Activated effector memory CD4-positive, alpha-beta T cell treated with anti-CD3 and anti-CD28 coated beads, Interleukin-2, amount 50 U/mL, for 16 hours (primary cell): Measurements from ENCODE around the gene AP3S2.
"Not testable (repeated sequence)": the region's sequence is repeated elsewhere in the genome, so short reads cannot be mapped to it uniquely, and the experiment has no call there.

ENCODE experiments used
- DNase-seq: peaks from one replicate; pipeline ENCODE4 v3.0.0-alpha.2; 2020

AP3S2 gene

DNA sequence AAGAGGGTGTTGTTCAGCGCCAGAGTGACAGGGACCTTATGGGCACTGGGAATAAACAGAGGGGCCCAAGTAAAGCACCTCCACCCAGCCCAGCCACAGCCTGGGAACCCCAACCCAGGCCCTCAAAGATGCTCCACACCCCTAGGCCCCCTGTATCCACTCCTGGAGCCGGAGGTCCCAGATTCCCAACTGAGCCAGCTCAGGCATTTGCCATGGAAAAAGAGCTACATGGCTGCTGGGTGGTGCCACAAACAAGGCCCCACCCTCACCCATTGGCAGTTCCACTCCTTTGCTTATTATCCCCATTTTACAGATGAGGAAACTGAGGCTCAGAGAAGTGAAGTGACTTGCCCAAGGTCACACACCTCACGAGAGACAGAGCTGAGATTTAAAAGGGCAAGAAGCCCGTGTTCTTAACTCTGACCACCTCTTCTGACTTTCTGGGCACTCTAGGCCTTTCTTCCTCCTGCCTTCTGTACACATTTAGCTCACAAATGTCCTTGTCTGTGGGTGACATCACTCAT is 96.1 kb downstream of the AP3S2 start:
- no peak for DNase-seq

DNA sequence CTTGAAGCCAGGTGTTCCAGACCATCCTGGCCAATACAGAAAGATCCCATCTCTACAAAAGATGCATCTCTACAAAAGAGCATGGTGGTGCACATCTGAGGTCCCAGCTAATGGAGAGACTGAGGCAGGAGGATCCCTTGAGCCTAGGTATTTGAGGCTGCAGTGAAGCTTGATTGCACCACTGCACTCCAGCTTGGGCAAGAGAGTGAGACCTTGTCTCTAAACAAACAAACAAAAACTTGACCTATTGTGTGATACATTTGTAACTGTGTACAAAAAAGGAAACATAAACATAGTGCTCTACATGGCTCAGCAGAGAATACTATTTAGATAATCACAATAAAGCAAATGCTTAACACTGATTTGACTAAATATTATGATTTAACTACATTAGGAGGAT is 97.8 kb downstream of the AP3S2 start:
- no peak for DNase-seq

DNA sequence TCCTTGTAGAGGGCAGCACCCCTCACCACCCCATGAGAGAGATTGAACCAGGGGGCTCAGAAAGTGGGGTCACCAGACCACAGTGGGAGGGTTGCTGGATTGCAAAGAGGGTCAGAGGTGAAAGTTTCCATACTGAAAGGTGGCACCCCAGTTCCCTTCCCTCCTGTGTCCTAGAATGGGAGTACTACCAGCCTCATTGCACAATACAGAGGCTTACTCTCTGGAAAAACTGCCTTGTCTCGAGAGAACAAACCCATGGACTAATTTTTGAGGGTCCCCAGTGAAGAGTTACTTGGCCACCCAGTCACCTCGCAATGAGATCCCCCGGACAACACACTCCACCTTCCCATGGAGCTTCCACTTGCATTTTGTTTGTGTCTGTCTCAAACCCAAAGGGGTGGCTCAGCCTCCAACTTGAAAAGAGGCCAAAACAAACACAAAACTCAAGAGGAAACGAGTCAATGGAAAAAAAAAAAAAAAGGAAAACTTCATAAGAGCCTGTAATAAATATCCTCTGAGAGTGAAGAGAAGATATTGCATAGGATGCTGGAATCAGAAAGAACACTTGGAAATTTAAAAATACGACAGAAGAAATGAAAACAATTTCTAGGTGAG is 99.1 kb downstream of the AP3S2 start:
- DNase-seq, result no peak

DNA sequence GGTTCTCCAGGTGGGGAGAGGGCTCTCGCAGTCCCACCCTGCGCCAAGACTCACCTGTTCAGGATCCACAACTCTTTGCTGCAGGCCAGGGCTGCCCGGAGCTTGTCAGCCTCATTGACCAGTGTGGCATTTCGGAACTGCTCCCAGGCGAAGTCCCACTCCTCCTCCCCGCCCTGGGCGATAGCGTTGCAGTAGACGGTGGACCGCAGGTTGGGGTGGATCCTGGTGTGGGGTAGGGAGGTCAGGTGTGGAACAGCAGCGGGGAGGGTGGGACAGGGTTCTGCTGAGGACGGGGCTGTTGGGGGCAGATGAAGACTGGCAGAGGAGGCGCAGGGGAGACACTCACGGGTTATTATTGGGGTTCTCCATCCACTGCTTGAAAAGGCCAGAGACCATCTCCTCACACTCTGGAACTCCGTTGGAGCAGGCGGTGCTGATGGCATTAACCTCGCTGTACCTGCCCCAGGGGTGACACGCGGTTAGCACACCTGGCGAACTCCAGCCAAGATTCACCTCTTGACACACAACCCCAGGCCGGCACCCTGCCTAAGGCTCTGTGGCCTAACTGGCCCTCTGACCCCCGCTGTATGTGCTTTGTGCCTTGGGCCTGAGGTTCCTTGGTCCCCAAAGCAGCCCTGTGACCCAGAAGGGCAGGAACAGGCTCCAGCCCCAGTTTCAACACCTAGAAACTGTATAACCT is 101.5 kb downstream of the AP3S2 start:
- DNase-seq, result no peak

DNA sequence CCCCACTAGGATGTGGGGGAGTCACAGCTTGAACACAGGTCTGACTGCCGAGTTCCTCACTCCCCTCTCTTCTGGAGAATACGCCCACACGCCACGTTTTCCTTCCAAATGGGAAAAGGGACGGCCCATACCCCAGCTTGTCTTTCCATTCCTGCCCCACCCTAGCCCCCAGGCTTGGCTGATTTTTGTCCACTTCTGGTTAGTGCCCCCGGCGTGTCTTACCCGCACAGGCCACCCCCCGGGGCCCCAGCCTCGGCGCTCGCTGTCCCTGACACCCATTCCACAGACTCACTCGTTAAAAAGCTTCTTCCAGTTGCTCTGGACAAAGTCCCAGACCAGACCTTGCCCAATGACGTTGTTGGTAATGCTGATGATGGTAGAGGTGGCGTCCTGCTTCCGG is 103.1 kb downstream of the AP3S2 start:
- DNase-seq, result no peak

DNA sequence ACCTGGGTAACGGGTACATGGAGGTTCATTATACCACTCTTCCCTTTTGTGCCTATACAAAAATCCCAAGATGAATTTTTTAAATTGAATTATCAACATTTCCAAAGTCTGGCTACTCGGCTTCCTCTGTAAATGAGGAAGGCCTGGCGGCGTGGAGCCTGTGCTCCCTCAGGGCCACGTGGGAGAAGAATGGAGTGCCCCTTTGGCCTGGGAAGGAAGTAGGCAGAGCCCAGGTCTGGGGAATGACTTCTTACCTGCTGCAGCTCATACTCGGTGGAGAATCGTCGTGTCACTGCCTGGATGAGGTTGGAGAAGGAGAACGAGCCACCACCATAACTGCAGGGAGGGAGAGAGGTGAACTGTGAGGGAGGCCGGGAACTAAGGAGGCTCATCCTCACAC is 103.6 kb downstream of the AP3S2 start:
- DNase-seq, result no peak

DNA sequence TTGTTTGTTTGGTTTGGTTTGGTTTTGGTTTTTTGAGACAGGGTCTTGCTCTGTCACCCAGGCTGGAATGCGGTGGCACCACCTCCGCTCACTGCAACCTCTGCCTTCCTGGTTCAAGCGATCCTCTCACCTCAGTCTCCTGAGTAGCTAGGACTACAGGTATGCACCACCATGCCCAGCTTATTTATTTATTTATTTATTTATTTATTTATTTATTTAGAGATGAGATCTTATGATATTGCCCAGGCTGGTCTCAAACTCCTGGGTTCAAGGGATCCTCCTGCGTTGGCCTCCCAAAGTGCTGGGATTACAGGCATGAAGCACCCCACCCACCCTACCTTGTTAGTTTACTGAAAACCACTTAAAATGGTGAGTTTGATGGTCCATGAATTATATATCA is 105.2 kb downstream of the AP3S2 start:
- not testable (repeated sequence) for DNase-seq

DNA sequence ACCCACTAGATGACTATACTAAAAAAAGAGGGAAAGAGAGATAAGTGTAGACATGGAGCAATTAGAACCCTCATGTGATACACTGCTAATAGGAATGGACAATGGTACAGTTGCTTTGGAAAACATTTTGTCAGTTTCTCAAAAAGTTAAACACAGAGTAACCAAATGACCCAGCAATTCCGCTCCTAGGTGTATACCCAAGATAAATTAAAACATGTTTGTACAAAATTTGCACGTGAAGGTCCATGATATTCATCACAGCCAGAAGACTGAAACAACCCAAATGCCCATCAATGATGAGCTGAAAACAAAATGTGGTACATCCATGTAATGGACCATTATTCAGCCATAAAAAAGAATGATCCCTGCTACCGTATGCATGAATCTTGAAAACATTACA is 105.8 kb downstream of the AP3S2 start:
- DNase-seq, result no peak

DNA sequence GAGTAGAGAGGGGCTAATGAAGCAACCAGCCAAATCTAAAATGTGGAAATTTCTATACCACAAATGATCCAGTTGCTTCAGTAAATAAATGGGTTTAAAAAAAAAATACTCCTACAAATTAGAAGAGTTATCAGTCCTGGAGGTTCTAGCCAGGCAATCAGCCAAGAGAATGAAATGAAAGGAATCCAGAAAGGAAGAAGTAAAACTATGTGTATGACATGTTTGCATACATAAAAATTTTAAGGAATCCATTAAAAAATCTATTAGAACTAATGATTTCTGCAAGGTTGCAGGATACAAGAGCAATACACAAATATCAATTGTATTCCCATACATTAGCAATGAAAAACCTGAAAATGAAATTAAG is 108.0 kb downstream of the AP3S2 start:
- DNase-seq, result no peak

DNA sequence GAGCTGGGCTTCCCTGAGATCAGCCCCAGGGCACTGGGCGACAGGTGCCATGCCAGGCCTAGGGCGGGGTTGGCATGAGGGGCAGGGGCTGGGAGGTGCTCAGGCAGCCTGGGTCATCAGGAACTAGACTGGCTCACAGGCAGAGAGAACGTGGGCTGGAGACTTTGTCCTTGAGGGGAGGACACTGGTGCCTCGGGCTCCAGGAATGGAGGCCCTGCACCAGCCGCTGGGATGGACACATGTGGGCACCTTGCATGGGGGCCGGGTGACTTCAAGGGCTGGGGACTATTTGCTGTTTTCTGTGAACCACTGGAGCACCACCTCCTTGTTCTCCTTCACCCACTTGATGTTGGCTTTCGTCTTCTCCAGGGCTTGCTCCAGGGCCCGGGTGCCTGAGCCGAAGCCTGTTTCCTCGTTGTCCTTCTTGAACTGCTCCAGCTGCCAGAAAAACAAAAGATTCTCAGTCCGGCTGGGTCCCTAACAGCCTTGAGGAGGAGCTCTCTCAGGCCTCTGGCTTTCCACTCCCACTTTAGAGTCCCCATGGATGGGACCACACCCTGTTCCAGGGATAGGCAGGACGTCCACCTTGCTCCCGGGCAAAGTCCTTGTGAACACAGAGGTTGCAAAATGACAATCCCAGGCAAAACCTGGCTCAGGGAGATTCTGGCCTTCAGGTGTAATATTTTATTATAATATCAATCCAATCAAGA is 108.6 kb downstream of the AP3S2 start:
- DNase-seq, result no peak

DNA sequence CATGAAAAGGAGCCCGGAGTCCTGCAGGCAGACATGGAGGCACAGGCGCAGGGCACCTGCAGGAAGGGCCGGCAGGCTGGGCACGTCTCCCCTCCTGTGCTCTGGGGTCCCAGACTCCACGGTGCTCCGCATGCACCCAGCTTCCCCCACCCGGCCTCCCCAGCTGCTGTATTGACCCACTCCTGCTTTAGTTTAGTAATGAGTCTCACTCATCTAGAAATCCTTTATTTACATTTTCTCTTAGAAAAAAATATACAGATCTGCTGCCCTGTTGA is 109.2 kb downstream of the AP3S2 start:
- DNase-seq, result no peak

DNA sequence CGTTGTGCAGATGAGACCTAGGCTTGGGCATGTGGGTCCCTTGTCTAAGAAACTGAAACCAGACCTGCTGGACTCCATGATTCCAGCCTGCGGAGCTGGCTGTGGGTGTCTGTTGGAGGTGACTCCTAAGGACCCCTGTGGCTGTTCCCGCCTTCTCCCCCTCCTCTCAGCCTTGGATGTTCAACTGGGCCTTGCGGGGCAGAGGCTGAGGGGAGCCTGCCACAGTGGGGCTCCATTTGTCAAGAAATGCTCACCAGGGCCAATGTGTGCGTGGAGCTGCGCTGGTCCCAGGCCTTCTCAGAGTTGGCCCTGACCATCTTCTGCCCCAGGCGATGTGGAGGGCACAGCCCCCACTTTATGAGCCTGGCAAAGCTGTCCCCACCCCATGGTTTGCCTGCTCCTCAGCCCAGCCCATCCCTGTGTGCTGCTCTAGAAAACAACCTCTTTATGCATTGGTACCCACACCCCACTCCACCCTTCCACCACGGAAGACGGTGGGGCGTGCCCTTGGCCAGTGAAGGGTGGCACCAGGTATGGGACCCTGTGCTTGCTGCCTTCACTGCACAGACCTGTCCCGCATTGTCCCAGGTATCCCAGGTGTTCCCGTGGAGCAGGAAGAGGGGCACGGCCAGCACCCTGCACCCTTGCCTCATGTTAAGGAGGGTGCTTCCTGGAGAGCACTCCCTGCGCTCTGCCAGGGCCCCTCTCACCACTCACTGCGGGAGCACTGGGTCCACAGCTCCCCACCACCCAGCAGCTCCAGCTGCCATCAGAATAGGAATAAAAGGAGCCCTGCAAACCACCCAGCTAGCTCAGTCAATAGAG is 109.7 kb downstream of the AP3S2 start:
- DNase-seq, result no peak

DNA sequence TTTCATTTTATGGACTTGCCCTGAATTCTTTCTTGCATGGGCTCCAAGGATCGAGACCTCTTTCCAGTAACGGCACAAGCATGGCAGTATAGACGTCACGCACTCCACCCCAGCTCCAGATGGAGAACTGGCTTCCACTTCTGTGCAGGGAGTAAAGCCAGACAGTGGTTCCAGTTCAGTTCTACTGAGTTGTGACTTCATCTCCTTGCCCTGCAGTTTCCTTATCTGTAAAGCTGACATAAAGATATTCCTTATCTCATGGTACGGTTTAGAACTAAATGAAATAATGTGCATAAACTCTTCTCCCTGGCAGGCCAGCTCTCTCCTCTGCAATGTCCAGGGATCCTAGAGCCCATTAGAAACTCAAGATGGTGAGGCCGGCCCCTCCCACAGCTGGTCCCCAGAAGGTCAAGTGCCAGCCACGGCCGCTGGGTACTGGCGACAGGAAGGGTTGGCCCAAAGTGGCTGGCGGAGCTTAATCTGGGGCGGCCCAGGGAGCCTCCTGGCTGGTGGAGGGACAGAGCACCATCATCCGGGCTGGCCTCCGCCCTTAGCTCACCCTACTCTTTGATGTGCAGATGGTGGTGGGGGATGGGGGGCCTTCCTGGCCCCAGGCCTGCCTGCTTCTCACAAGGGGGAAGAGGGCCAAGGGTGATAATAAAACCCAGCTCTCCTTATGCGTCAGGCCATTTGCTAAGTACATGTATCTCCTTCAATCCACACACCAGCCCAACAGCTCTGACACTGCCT is 110.5 kb downstream of the AP3S2 start:
- DNase-seq, result no peak

DNA sequence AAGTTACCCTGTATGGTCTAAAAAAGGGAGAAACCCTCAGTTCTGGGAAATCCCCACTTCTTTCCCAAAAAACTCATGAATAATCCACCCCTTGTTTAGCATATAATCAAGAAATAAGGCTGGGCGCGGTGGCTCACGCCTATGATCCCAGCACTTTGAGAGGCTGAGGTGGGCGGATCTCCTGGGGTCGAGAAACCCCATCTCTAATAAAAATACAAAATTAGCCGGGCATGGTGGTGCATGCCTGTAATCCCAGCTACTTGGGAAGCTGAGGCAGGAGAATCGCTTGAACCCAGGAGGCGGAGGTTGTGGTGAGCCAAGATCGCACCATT is 111.2 kb downstream of the AP3S2 start:
- DNase-seq, result not testable (repeated sequence)

DNA sequence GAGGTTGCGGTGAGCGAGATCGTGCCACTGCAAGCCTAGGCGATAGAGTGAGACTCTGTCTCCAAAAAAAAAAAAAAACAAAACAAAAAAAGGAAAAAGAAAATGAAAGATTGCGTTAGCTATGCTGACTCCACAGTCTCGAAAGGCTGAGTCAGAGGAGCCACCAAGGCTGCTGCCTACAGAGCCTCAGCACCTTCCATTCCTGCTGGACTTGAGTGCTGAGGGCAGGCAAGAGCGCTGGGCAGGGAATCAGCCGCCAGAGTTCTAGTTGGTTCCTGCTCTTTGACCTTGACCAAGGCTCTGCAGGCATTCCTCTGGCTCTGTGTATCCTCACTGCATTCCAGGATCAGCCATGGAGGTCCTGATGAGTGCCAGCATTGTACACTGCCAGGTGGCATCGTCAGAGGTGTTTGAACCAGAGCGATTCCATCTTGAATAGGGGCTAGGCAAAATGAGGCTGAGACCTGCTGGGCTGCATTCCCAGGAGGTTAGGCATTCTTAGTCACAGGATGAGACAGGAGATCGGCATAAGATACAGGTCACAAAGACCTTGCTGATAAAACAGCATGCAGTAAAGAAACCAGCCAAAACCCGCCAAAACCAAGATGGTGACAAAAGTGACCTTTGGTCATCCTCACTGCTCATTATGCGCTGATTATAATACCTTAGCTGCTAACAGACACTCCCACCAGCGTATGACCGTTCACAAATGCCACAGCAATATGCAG is 111.7 kb downstream of the AP3S2 start:
- no peak for DNase-seq

DNA sequence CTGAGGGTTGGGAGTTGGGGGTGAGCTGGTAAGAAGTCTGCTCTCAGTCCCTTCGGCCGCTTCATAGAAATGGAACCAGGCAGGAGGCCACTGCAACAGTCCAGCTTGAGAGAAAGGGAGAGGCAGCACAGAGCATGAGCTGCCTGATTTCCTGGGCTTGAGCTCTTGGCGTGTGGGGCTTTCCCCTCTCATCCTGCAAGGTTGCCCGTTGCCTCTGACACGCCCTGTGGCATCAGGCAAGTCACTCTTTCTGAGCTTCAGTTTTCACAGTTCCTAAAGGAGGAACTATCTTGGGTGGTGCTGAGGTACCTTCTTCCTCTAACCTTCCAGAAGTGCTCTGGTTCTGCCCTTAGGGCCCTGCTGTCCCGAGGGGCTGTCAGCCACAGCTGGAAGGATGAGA is 112.7 kb downstream of the AP3S2 start:
- peak; percentile 61 for DNase-seq

DNA sequence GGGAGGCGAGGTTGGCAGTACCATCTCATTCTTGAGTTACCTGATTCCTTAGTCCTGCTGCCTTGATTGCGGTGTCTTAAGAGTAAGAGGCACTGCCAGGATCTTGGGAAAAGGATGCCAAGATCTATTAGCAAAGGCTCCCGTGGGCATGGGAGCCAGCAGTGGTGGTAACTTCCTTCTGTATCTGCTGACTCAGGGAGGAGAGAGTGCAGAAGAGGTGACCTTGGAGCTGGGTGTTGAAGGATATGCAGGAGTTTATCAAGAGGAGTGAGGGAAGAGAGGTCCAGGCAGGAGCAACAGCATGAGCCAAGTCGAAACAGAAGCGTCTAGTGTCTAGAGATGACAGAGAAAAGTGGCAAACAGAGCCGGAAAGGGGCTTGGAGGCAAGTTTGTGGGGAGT is 113.2 kb downstream of the AP3S2 start:
- DNase-seq, result no peak
